HEK293T (cell line): ENCODE results near the gene TREML4.

ENCODE experiments used
- CTCF ChIA-PET: fragments of 350-600 bp; formaldehyde crosslinking; extraction: SDS; loops from one replicate; lab custom pipeline; 2021; ENCODE audit warnings: antibody characterized with exemption, inconsistent platforms; lab: Yijun Ruan, JAX
- POLR2A ChIA-PET: fragments of 350-600 bp; formaldehyde crosslinking; extraction: SDS; loops from one replicate; lab custom pipeline; 2020; ENCODE audit warnings: antibody characterized with exemption, inconsistent platforms; lab: Yijun Ruan, JAX
- DNase-seq: peaks from one replicate; pipeline ENCODE4 v3.0.0; 2012; ENCODE audit warnings: mixed read lengths; ENCODE audit errors: extremely low spot score
- ARNT ChIP-seq: fragments of 450-650 bp; IDR thresholded peaks from 2 replicates; pipeline ENCODE4 v1.6.1; 2017; ENCODE audit warnings: mild to moderate bottlenecking
- BHLHE40 ChIP-seq: fragments of 450-650 bp; IDR thresholded peaks from 2 replicates; pipeline ENCODE4 v1.6.1; 2016; ENCODE audit warnings: mild to moderate bottlenecking, moderate library complexity, borderline replicate concordance
- CTBP1 ChIP-seq: fragments of 450-650 bp; IDR thresholded peaks from 2 replicates; pipeline ENCODE4 v1.6.1; 2016; ENCODE audit warnings: borderline replicate concordance
- ELF4 ChIP-seq: fragments of 450-650 bp; IDR thresholded peaks from 2 replicates; pipeline ENCODE4 v1.6.1; 2017; ENCODE audit warnings: antibody characterized with exemption
- FOXA1 ChIP-seq: fragments of 450-650 bp; IDR thresholded peaks from 2 replicates; pipeline ENCODE4 v1.6.1; 2016; ENCODE audit warnings: mild to moderate bottlenecking
- FOXK2 ChIP-seq: fragments of 450-650 bp; IDR thresholded peaks from 2 replicates; pipeline ENCODE4 v1.6.1; 2016; ENCODE audit warnings: mild to moderate bottlenecking
- FOXM1 ChIP-seq: fragments of 450-650 bp; IDR thresholded peaks from 2 replicates; pipeline ENCODE4 v1.6.1; 2017; ENCODE audit warnings: mild to moderate bottlenecking, borderline replicate concordance
- HDGF ChIP-seq: fragments of 450-650 bp; IDR thresholded peaks from 2 replicates; pipeline ENCODE4 v1.6.1; 2017; ENCODE audit warnings: antibody characterized with exemption, borderline replicate concordance
- L3MBTL2 ChIP-seq: fragments of 450-650 bp; conservative IDR thresholded peaks from 2 replicates; pipeline ENCODE4 v1.6.1; 2016; ENCODE audit warnings: mild to moderate bottlenecking
- LEF1 ChIP-seq: fragments of 450-650 bp; IDR thresholded peaks from 2 replicates; pipeline ENCODE4 v1.6.1; 2017; ENCODE audit warnings: mild to moderate bottlenecking, borderline replicate concordance
- NFRKB ChIP-seq: fragments of 450-650 bp; IDR thresholded peaks from 2 replicates; pipeline ENCODE4 v1.6.1; 2016; ENCODE audit warnings: mild to moderate bottlenecking, moderate library complexity
- PKNOX1 ChIP-seq: fragments of 450-650 bp; IDR thresholded peaks from 2 replicates; pipeline ENCODE4 v1.6.1; 2016
- SP1 ChIP-seq: fragments of 450-650 bp; IDR thresholded peaks from 2 replicates; pipeline ENCODE4 v1.6.1; 2017
- SUZ12 ChIP-seq: fragments of 450-650 bp; IDR thresholded peaks from 2 replicates; pipeline ENCODE4 v1.6.1; 2016; ENCODE audit warnings: mild to moderate bottlenecking
- TARDBP ChIP-seq: fragments of 450-650 bp; IDR thresholded peaks from 2 replicates; pipeline ENCODE4 v1.6.1; 2016
- ZNF384 ChIP-seq: fragments of 450-650 bp; IDR thresholded peaks from 2 replicates; pipeline ENCODE4 v1.6.1; 2016

Gene TREML4

GRCh38 chr6:41228616-41229015, 467 bp downstream of the TREML4 start:
- TF ChIP-seq TARDBP, result no peak
- no peak for TF ChIP-seq FOXK2
- TF ChIP-seq HDGF, result no peak
- TF ChIP-seq SP1, result no peak
- TF ChIP-seq ARNT, result no peak
- no peak for TF ChIP-seq FOXM1
- POLR2A ChIA-PET, result no interaction called here

GRCh38 chr6:41229721-41230120, 1.6 kb downstream of the TREML4 start:
- DNase-seq, result no peak
- TF ChIP-seq ARNT (no peak), FOXM1 (no peak), TARDBP (no peak), SP1 (no peak), LEF1 (no peak), ZNF384 (no peak), L3MBTL2 (no peak), NFRKB (no peak), CTBP1 (no peak), FOXK2 (no peak), ELF4 (no peak)
- CTCF ChIA-PET, result no interaction called here
- POLR2A ChIA-PET, result no interaction called here

More at GRCh38 chr6:41228616-41229015, 467 bp downstream of the TREML4 start:
- peak; percentile 28 for DNase-seq
- CTCF ChIA-PET, result interaction anchor here (1.3 kb wide), 1 partner anchor 92 kb away, joined by 5 read pairs; no protein-coding TSS in a partner anchor

GRCh38 chr6:41231246-41231645, 3.1 kb downstream of the TREML4 start:
- ChIA-PET POLR2A (no interaction called here), CTCF (no interaction called here)

GRCh38 chr6:41232667-41233066, 4.5 kb downstream of the TREML4 start:
- POLR2A ChIA-PET, result no interaction called here
- DNase-seq, result no peak
- TF ChIP-seq ZNF384, result no peak
- no peak for TF ChIP-seq L3MBTL2
- no peak for TF ChIP-seq LEF1
- TF ChIP-seq CTBP1, result no peak
- no peak for TF ChIP-seq ARNT
- no peak for TF ChIP-seq ELF4
- TF ChIP-seq SUZ12, result no peak
- no peak for TF ChIP-seq BHLHE40
- TF ChIP-seq TARDBP, result no peak
- no peak for TF ChIP-seq FOXK2
- no peak for TF ChIP-seq PKNOX1
- no peak for TF ChIP-seq NFRKB
- TF ChIP-seq FOXA1, result no peak
- no peak for TF ChIP-seq FOXM1
- no peak for TF ChIP-seq SP1
- no peak for TF ChIP-seq HDGF
- CTCF ChIA-PET, result no interaction called here

More at GRCh38 chr6:41231246-41231645, 3.1 kb downstream of the TREML4 start:
- DNase-seq, result no peak
- TF ChIP-seq L3MBTL2 (no peak), FOXA1 (no peak), HDGF (no peak)

- no peak for TF ChIP-seq CTBP1
- TF ChIP-seq TARDBP, result no peak
- no peak for TF ChIP-seq HDGF
- no peak for TF ChIP-seq NFRKB
- no peak for TF ChIP-seq FOXM1
- no peak for TF ChIP-seq FOXK2
- no peak for TF ChIP-seq FOXA1
- TF ChIP-seq ARNT, result no peak
- no peak for TF ChIP-seq ZNF384
- TF ChIP-seq BHLHE40, result no peak
- TF ChIP-seq SUZ12, result no peak
- TF ChIP-seq L3MBTL2, result no peak
- TF ChIP-seq ELF4, result no peak
- TF ChIP-seq PKNOX1, result no peak
- CTCF ChIA-PET, result interaction anchor here (1.2 kb wide), 1 partner anchor 18 kb away, joined by 3 read pairs; no protein-coding TSS in a partner anchor
- POLR2A ChIA-PET, result no interaction called here
- DNase-seq, result no peak
Measured at GRCh38 chr6:41236276-41236675, 8.1 kb downstream of the TREML4 start.

- ChIA-PET POLR2A (no interaction called here), CTCF (interaction anchor here (0.7 kb wide), 1 partner anchor 70 kb away, joined by 3 read pairs; no protein-coding TSS in a partner anchor)
- no peak for DNase-seq
Measured at GRCh38 chr6:41237128-41237527, 9.0 kb downstream of the TREML4 start.

More at GRCh38 chr6:41237128-41237527, 9.0 kb downstream of the TREML4 start:
- TF ChIP-seq ELF4, result no peak
- no peak for TF ChIP-seq ZNF384
- TF ChIP-seq SUZ12, result no peak
- no peak for TF ChIP-seq FOXM1
- TF ChIP-seq FOXK2, result no peak
- TF ChIP-seq NFRKB, result no peak
- TF ChIP-seq PKNOX1, result no peak
- no peak for TF ChIP-seq L3MBTL2
- TF ChIP-seq LEF1, result no peak
- no peak for TF ChIP-seq FOXA1
- TF ChIP-seq BHLHE40, result no peak
- TF ChIP-seq ARNT, result no peak
- no peak for TF ChIP-seq SP1
- TF ChIP-seq TARDBP, result no peak
- no peak for TF ChIP-seq CTBP1
- no peak for TF ChIP-seq HDGF
